Muscle layer of colon (tissue), 2 donors: ENCODE measurements around the gene MYOG.

ENCODE experiments used
- H3K27ac ChIP-seq: one replicate; pipeline ENCODE4 v1.7.0; 2013; ENCODE audit warnings: low read depth, mild to moderate bottlenecking, low read length, moderate library complexity
- H3K27me3 ChIP-seq, 2 donors: one replicate each; pipeline ENCODE4 v1.7.0; 2013; ENCODE audit warnings: low read length in 2 of 2, mild to moderate bottlenecking in 2 of 2; ENCODE audit not compliant: insufficient read depth in 2 of 2, control insufficient read depth in 1 of 2
- H3K36me3 ChIP-seq: one replicate; pipeline ENCODE4 v1.7.0; 2013; ENCODE audit warnings: mild to moderate bottlenecking, low read length; ENCODE audit not compliant: insufficient read depth
- H3K4me1 ChIP-seq: one replicate; pipeline ENCODE4 v1.7.0; 2013; ENCODE audit warnings: mild to moderate bottlenecking, low read length; ENCODE audit not compliant: insufficient read depth
- H3K4me3 ChIP-seq, 2 donors: one replicate each; pipeline ENCODE4 v1.7.0; 2013; ENCODE audit warnings: low read length in 2 of 2, low read depth in 1 of 2, mild to moderate bottlenecking in 1 of 2, moderate library complexity in 1 of 2
- H3K9ac ChIP-seq: one replicate; pipeline ENCODE4 v1.7.0; 2013; ENCODE audit warnings: low read length
- H3K9me3 ChIP-seq: one replicate; pipeline ENCODE4 v1.7.0; 2013; ENCODE audit warnings: mild to moderate bottlenecking, low read length
- donor health status: abdominal sarcoma.
- donor health status: Adenocarcinoma of cecum.

Gene MYOG

DNA sequence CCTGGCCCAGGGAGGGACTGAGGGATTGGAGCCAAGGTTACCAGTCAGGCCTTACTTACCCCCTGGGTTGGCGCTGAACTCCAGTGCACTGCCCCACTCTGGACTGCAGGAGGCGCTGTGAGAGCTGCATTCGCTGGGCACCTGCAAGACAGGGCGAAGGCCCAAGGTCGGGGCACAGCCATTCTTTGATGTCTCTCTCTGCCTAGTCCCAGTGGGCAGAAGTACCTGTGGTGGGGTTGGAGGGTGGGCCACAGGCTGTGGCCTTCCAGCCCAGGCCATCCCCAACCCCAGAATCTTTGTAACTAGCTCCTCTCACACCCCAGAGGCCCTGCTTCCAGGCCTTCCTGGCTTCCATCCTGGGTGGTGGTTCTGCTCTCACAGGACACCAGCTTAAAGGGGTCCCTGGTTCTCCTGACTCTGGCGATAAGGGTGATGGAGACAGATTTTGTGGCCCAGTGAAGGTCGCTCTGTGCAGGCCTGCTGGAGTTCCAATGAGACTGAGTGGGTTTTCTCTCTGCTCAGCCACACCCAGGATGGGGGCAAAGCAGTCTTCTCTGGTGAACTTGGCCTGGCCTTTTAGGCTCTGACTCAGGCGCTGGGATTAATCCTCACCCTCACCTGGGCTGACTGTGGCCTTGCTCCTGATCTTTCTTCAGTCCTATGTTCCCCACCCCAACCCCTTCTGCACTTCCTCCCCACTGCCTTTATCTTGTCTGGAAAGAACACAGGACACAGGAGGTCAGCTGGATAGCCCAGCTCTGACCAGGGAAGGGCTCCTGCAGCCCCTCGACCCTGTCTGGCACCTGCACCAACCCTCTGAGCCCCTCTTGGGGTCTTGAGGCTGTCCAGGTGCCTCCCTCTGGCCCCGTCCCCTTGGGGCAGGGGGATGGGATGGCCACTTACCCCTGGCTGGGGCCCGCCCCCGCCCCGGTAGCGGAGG is 954 bp downstream of the MYOG start:
- Histone ChIP-seq H3K9me3 (no peaks in the 10 kb centered on the region), H3K27me3 (no peaks in the 10 kb centered on the region), H3K9ac (no peak overlapping the region), H3K27ac (no peak overlapping the region), H3K4me3 (no peak overlapping the region), H3K36me3 (no peaks in the 10 kb centered on the region), H3K4me1 (no peaks in the 10 kb centered on the region)

DNA sequence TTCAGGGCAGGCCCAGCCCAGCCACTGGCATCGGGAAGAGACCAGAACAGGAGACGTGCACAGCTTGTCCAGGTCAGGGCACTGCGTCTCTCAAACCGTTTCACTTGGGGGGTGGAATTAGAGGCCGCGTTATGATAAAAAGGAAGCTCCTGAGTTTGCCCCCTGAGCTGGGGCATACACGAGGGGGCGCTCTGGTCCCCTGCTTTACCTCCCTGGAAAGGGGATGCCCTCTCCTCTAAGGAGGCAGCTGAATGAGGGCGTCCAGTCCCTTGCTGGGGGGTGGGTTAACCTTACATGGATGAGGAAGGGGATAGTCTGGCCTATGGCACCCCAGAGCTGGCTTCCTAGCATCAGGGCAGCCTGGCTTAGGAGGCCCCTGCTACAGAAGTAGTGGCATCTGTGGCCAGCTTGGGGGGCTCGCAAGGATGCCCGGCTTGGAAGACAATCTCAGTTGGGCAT is 2.3 kb downstream of the MYOG start:
- Histone ChIP-seq H3K9me3 (no peaks in the 10 kb centered on the region), H3K4me1 (no peaks in the 10 kb centered on the region), H3K27ac (no peak overlapping the region), H3K36me3 (no peaks in the 10 kb centered on the region), H3K9ac (no peak overlapping the region), H3K4me3 (no peak overlapping the region), H3K27me3 (no peaks in the 10 kb centered on the region)

DNA sequence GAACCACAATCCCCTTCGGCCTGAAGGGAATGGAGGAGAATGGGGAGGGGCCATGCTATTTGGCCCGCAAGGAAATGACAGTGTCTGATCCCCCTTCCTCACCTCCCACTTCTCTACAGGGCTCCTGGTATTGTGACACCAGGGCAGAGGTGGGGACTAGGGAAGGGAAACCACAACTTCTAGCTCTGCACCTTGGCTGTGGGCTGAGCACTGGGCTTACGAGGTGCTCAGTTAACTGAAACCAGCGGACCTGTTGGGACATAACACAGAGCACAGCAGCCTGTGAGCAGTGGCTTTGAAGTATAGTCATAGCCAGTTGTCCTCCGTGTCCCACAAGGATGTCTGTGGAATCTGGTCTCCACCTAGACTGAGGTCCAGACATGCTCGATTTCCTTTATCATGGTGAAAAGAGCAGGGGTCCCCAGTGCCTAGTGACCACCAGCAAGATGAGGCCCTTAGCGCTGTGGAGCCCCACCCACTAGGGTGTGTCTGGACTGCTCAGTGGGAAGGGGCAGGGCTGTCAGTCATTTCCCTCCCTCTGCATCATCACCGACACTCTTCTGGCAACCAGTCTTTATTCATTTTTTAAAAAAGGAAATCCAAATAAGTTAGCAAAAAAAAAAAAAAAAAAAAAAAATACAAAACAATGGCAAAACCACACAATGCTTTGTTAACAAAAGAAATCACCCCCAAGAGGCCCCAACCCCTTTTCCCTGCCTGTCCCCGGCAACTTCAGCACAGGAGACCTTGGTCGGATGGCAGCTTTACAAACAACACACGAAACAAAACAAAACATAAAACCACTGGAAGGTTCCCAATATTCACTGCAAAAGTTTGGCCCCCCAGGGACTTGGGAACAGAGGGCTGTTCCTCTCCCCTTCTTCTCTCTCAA is 3.0 kb downstream of the MYOG start:
- Histone ChIP-seq H3K36me3 (no peaks in the 10 kb centered on the region), H3K27me3 (no peaks in the 10 kb centered on the region), H3K4me1 (no peaks in the 10 kb centered on the region), H3K4me3 (no peak overlapping the region), H3K9me3 (no peaks in the 10 kb centered on the region), H3K9ac (no peak overlapping the region), H3K27ac (no peak overlapping the region)

DNA sequence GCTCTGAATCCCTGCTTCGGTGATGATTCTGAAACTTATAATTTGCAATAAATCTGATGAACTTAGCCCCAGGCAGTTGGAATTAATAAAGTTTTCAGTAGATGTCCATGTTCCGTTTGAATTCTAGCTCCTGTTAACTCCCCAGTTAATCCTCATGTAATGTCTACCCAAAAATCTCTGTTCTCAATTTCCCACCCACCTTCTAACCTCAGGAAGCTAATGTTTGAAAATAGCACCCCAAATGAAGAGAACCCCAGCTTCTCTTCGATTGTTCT is 3.6 kb downstream of the MYOG start:
- Histone ChIP-seq H3K9me3 (no peaks in the 10 kb centered on the region), H3K27ac (no peak overlapping the region), H3K4me3 (no peak overlapping the region), H3K4me1 (no peaks in the 10 kb centered on the region), H3K27me3 (no peaks in the 10 kb centered on the region), H3K36me3 (no peaks in the 10 kb centered on the region), H3K9ac (no peak overlapping the region)

DNA sequence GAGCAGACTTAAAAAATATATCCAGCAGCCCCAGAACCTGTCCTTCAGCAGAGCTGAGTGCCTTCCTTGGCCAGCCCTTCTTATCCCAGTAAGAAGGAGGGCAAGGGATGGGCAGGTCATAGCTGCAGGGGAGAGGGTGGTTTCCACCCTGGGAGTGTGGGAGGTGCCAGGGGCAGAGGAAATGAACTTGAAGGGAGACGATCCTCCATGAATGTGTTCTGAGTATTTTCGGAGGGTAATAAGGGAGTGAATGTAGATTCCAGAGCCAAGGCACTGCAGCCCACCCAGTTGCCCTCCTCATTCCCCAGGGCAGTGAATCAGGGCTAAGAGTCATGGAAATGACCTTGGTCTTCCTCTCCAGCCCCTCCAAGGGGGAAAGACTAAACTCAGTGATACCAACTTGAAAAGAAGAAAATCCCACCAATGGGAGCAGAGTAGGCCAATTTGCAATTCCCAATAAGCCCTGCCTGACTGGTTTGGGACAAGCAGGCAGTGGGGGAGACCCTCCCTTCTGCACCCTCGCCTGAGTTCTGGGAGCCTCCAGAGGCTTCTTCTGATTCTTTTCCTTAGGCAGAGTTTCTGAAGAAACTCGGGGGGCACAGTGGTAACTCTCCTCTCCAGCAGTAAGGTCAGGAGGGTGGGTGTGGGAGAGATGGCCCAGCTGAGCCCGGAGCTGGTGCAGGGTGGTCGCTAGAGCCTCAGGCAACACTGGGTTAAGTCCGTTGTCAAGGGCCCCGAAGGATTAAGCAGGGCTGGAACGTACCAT is 4.2 kb downstream of the MYOG start:
- Histone ChIP-seq H3K9me3 (no peaks in the 10 kb centered on the region), H3K4me1 (no peaks in the 10 kb centered on the region), H3K27me3 (no peaks in the 10 kb centered on the region), H3K36me3 (no peaks in the 10 kb centered on the region), H3K27ac (no peak overlapping the region), H3K9ac (no peak overlapping the region), H3K4me3 (no peak overlapping the region)

DNA sequence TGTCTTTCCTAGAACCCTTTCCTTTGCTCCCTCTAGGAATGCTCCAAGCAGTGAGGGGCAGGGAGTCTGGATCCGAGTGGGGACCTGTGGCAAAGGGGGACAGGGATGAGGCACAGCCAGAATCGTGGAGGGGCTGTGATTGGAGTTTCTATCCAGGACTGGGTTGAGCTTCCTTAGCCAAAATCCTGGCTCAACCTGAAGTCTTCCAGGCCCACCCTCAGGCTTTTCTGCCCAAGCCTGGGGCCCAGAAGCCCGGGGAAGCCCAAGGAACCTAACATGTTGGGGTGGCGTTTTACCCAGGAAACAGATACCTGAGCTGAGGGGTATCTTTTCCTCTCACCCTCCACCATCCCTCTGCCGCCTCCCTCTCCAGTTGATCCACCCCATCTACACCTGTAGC is 5.4 kb downstream of the MYOG start:
- no peak overlapping the region for H3K9ac ChIP-seq
- H3K4me1 ChIP-seq = no peaks in the 10 kb centered on the region
- H3K4me3 ChIP-seq = no peak overlapping the region
- no peaks in the 10 kb centered on the region for H3K27me3 ChIP-seq
- no peaks in the 10 kb centered on the region for H3K9me3 ChIP-seq
- no peaks in the 10 kb centered on the region for H3K36me3 ChIP-seq
- no peak overlapping the region for H3K27ac ChIP-seq

DNA sequence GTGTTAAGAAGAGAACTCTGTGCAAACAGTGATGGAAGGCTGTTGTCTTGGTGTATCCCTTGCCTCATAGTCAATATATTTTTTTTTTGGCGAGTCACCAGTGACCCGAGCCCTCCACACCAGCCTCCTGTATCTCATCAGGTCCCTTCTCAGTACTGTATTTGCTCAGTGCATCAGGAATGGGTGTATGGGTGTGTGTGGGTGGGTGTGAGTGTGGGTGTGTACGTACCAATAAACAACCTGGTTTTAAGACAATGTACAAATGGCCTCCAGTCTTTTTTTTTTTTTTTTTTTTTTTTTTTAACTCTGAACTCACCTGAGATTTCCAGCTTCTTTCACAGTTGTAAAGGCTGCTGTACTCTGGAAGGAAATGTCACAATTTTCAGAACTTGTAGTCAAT is 7.3 kb downstream of the MYOG start:
- no peak overlapping the region for H3K27ac ChIP-seq
- no peaks in the 10 kb centered on the region for H3K36me3 ChIP-seq
- no peaks in the 10 kb centered on the region for H3K9me3 ChIP-seq
- H3K9ac ChIP-seq = no peak overlapping the region
- no peaks in the 10 kb centered on the region for H3K4me1 ChIP-seq
- no peak overlapping the region for H3K4me3 ChIP-seq
- H3K27me3 ChIP-seq = no peaks in the 10 kb centered on the region

DNA sequence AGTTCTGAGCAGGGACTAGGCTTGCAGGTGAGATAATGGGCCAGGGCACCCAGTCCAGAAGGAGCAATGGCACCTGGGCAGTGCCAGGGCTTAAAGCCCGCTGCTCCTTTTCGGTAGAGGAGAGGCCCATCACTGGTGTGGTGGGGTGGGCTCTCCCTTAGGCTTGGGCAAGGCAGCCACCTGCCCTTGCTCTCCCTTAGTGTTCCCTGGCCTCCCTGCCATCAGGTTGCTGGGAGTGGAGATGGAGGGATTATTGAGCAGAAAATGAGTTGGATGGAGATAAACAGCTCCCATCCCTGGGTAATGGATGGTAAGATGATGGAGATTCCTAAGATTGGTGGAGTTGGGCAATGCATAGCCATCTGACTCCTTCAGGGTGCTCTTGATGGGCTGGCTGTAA is 7.9 kb downstream of the MYOG start:
- Histone ChIP-seq H3K9ac (no peak overlapping the region), H3K4me3 (no peak overlapping the region), H3K9me3 (no peaks in the 10 kb centered on the region), H3K27ac (no peak overlapping the region), H3K27me3 (no peaks in the 10 kb centered on the region), H3K4me1 (no peaks in the 10 kb centered on the region), H3K36me3 (no peaks in the 10 kb centered on the region)

DNA sequence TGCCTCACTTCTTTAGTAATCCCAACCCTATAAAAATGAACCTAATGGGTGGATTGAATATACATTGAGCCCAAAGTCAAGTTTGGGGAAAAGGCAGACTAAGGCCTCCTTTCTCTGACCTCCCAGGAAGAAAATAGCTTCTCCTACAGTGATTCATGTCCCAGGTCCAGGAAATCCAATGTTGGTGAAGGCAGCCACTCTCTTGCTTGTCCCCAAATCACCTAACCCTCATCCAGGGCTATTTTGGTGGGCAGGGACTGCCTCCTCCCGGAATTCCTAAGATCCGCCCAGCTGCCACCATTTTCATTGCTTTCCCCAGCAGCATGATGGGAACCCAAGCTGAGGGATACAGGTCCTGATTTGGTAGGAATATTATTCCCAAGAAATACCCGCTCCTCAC is 8.4 kb downstream of the MYOG start:
- no peaks in the 10 kb centered on the region for H3K27me3 ChIP-seq
- no peak overlapping the region for H3K4me3 ChIP-seq
- H3K9me3 ChIP-seq = no peaks in the 10 kb centered on the region
- H3K27ac ChIP-seq = no peak overlapping the region
- H3K36me3 ChIP-seq = no peaks in the 10 kb centered on the region
- no peak overlapping the region for H3K9ac ChIP-seq
- H3K4me1 ChIP-seq = no peaks in the 10 kb centered on the region

DNA sequence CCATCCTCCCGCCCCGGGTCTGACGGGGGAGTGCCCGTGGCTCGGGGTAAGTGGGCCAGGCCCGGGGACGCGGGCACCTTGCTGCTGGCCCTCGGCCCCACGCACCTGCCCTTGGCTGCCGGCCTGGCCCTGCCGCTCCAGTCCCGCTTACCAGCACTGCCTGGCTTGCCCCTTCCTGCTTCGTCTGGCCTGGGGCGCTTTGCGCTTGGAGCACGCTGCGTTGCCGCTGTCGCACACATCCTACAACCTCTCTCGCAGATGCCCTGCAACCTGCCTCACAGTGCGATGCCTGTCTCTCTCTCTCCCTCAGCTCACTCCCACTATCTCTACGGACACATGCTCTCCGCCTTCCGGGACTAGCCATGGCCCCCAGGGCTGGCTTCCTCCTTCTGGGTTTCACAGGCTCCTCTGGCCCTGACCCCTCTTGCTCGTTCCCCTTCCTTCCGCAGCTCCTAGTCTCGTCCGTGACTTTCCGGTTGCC is 9.7 kb downstream of the MYOG start:
- no peaks in the 10 kb centered on the region for H3K27me3 ChIP-seq

More for the DNA sequence above, 9.7 kb downstream of the MYOG start:
- H3K4me3 ChIP-seq = no peak overlapping the region
- H3K36me3 ChIP-seq = no peaks in the 10 kb centered on the region
- H3K4me1 ChIP-seq = no peaks in the 10 kb centered on the region
- no peaks in the 10 kb centered on the region for H3K9me3 ChIP-seq
- H3K9ac ChIP-seq = no peak overlapping the region
- H3K27ac ChIP-seq = no peak overlapping the region
